ENCODE results near the gene CASTOR1. TPM values are rescaled to one million over a fixed set of nuclear protein-coding genes. Genes with fewer than 3 reads are reported as not detected.
A peak's percentile ranks its signal among the peaks of the same experiment; 100 is the strongest.

The CASTOR1 gene
- total RNA-seq, 4 donors from 2014 or later: 7.1 to 47.9 (median 21.0) TPM

DNA sequence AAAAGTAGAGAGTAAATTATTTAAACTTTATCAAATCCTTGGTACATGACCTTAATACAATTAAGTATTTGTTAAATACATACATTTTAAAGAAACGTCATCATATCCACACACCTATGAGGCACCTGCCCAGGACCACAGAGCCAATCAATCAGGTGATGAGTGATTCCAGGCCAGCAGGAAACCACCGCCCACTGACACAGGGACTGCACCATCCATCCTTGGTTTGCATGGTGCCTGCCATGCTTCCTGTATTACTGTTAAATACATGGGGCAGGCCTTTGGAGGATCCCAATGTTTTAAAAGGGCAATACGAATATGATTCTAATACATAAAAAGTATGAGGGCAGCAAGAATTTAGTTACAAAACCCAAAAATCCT lies 44.4 kb upstream of the CASTOR1 start:
- TF ChIP-seq, protein P1, sequence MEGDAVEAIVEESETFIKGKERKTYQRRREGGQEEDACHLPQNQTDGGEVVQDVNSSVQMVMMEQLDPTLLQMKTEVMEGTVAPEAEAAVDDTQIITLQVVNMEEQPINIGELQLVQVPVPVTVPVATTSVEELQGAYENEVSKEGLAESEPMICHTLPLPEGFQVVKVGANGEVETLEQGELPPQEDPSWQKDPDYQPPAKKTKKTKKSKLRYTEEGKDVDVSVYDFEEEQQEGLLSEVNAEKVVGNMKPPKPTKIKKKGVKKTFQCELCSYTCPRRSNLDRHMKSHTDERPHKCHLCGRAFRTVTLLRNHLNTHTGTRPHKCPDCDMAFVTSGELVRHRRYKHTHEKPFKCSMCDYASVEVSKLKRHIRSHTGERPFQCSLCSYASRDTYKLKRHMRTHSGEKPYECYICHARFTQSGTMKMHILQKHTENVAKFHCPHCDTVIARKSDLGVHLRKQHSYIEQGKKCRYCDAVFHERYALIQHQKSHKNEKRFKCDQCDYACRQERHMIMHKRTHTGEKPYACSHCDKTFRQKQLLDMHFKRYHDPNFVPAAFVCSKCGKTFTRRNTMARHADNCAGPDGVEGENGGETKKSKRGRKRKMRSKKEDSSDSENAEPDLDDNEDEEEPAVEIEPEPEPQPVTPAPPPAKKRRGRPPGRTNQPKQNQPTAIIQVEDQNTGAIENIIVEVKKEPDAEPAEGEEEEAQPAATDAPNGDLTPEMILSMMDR (IDR thresholded peaks at IDR 0.05): no peak

DNA sequence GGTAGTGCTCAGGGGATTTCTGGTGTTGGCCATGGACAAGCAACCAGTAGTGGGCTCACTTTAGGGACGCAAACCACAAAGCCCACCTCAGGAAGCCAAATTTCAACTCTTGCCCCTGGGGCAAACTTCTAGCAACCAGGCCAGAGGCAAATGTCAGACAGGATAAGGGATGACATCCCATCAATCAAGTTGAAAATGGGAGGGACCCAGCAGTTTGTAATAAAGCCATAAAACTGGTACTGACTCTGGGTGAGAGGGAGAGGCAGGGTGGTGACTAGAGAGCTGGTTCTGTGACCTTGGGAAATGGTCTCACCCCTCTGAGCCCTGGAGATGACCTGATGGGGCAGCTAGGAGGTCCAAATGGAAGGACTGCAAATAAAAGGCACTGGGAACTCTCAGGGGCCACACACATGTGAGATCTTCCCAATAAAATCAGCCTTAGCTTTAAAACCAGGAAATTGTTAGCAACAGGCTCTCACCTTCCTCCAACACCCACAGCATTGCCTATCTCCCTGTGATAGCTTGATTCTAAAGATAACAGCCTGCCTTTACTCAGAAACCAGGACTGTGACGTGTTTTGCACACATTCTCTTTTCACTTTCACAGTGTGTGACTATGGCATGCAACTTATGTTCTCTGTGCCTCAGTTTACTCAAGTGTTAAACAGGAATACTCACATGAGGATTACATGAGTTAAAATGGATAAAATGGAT lies 43.8 kb upstream of the CASTOR1 start:
- TF ChIP-seq, protein P1 (IDR thresholded peaks at IDR 0.05): no peak
- DNase-seq (ENCODE audit: low spot score) (no peak), ATAC-seq (ENCODE audit: low FRiP score) (no peak)

More for the DNA sequence above, 44.4 kb upstream of the CASTOR1 start:
- DNase-seq (ENCODE audit: low spot score): no peak
- ATAC-seq (ENCODE audit: low FRiP score): no peak

DNA sequence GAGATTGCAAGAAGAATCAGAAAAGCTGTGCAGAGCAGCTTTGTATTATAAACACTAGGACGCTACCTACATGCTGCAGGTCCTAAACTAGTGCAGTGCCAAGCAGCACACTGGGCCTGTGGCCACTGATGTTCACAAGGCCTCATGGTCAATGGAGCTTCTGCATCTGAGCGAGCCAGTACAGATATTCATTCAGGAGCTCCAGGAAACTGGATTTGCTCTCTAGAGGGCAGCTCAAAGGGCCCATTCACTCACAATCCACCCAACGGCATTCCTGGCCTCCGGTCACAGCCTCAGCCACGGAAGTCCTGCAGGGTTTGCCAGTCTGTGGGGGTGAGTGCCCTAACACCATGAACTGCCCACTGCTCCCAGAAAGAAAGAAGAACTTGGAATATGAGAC lies 43.2 kb upstream of the CASTOR1 start:
- DNase-seq (ENCODE audit: low spot score): no peak
- TF ChIP-seq, protein P1 (IDR thresholded peaks at IDR 0.05): no peak
- ATAC-seq (ENCODE audit: low FRiP score): no peak

DNA sequence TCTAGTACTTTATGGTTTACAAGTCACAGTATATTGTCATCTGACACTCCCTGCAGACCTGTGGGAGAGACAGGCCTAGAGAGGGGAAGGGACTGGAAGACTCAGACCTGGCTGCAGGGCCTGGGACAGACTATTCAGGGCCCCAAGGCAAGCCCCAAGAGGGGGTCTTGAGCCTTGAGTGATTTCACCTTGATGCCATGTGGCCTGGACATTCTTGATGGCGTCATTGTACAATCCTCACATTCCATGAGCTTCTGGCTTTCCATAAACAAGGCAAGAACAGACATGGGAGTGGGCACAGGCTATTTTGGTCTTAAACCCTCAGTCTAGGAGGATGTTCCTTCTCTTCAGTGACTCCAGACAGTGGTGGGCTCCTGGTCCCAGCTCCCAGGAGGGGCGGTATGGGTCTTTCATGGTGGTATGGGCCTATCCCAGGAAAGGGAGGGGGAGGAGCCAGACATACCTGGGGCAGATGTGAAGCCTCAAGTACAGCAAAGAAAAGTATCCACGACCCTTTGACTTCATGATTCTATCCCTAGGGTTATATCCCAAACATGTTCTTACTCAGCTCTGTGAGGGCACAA lies 39.3 kb upstream of the CASTOR1 start:
- TF ChIP-seq, protein P1 (IDR thresholded peaks at IDR 0.05): no peak
- ATAC-seq (ENCODE audit: low FRiP score) (no peak), DNase-seq (ENCODE audit: low spot score) (no peak)

DNA sequence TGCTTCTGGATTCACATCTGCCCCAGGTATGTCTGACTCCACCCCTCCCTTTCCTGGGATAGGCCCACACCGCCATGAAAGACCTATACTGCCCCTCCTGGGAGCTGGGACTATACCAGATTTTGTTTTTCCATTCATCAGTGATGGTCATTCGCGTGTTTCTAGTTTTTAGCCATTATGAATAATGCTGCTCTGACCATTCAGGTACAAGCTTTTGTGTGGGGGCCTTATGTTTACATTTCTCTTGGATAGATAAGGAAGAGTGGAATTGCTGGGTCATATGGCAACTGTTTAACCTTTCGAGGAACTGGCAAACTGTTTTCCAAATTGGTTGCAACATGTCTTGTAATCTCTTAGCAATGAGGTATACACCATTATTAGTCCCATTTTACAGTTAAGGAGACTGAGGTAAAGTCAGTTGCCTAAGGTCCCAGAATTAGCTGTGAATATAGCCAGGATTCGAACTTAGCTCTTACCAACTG lies 38.6 kb upstream of the CASTOR1 start:
- TF ChIP-seq, protein P1 (IDR thresholded peaks at IDR 0.05): no peak
- no peak for ATAC-seq (ENCODE audit: low FRiP score)
- DNase-seq (ENCODE audit: low spot score): no peak

DNA sequence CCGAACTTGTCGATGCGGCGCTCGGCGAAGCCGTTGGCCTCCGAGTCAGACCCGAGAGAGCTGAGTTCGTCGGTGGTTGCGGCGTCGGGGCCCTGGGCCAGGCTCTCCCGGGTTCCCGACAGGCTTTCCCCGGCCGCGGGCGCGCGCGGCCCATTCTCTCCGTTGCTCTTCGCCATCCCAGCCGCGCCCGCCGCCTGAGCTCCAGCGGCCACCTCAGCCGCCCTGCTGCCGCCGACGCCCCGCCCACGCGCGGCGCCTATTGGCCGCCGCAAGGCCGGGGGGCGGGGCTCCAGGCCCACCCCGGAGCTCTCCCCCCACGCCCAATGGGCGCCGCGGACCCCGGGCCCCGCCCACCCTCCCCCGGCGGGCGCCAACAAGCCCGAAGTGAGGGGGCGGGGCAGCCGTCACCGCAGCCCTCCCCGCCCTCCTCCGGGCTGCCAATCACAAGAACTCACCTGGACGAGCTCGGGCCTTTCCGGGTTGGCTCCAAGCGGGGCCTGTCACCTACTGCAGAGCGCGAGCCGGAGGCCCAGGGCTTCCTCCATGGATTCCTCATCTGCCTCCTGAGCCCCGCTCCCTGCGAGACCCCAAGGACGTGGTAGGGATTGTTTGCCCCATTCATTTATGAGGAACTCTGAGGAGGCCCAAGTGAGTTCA lies 37.5 kb upstream of the CASTOR1 start, which contains the start of gene TBC1D10A:
TSS of gene TBC1D10A (minus strand) at position 236 of the 657 bp plus-strand sequence. CDS start at position 176, 60 bp downstream.
- TF ChIP-seq, protein P1 (IDR thresholded peaks at IDR 0.05): no peak
- peak; percentile 64 for DNase-seq (ENCODE audit: low spot score)
- ATAC-seq (ENCODE audit: low FRiP score): peak; percentile 87
